Measurements from ENCODE around the gene COPZ1. TPM values are rescaled to one million over a fixed set of nuclear protein-coding genes. Genes with fewer than 3 reads are reported as not detected.

COPZ1 gene
- total RNA-seq, 1 donor from 2014 or later = 130 TPM

DNA sequence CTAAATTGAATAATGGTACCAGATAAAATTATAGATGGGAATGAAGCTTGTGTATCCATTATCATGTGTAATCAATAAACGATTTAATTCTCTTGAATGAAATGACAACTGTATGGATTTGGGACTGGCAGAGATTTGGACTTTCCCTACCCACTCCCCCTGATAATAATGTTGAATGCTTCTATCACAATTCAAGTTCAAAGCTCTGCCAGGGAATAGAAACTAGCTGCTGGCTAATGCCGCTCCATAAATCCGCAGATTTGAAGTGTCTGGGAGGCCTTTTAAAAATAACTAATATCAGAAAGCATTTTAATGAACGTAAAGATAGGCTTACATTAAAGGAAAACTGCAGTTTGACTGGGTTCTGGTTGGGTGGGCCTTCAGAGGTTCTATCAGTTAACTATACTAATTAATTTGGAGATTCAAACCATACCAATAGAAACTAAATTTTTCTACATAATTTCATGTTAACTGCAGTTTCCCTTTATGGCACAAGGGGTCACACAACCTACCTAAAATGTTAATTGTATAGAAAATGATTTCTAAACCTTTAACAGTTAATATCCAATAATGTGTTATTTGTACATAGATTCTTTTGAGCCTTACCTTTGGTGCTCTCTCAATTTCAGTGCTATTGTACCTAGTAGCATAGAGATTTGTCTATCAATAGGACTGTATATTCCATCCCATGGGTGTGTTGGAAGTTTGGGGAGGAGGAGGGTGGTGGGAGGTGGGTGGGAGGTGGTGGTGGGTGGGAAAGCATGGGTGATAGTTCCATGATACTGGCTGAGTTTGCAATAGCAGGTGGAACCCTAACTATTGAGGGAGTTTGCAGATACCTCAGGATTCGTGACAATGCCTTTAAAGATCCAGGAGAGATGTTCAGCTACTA lies 39.5 kb upstream of the COPZ1 start:
- H3K4me1 Mint-ChIP-seq (ENCODE audit: unreplicated experiment) = peaks cover 39% of the 10 kb centered on the region
- no peak for DNase-seq (ENCODE audit: low spot score)
- H3K4me3 Mint-ChIP-seq (ENCODE audit: unreplicated experiment) = peak overlapping the region; percentile 72
- peaks cover 5% of the 10 kb centered on the region for H3K27me3 Mint-ChIP-seq (ENCODE audit: unreplicated experiment)
- H3K27ac Mint-ChIP-seq (ENCODE audit: unreplicated experiment) = peak overlapping the region; percentile 86
- peaks cover 61% of the 10 kb centered on the region for H3K36me3 Mint-ChIP-seq (ENCODE audit: low read depth, unreplicated experiment)
- TF ChIP-seq, protein P1, sequence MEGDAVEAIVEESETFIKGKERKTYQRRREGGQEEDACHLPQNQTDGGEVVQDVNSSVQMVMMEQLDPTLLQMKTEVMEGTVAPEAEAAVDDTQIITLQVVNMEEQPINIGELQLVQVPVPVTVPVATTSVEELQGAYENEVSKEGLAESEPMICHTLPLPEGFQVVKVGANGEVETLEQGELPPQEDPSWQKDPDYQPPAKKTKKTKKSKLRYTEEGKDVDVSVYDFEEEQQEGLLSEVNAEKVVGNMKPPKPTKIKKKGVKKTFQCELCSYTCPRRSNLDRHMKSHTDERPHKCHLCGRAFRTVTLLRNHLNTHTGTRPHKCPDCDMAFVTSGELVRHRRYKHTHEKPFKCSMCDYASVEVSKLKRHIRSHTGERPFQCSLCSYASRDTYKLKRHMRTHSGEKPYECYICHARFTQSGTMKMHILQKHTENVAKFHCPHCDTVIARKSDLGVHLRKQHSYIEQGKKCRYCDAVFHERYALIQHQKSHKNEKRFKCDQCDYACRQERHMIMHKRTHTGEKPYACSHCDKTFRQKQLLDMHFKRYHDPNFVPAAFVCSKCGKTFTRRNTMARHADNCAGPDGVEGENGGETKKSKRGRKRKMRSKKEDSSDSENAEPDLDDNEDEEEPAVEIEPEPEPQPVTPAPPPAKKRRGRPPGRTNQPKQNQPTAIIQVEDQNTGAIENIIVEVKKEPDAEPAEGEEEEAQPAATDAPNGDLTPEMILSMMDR (IDR thresholded peaks at IDR 0.05; ENCODE audit: unreplicated experiment) = peak; percentile 35
- H3K9me3 Mint-ChIP-seq (ENCODE audit: unreplicated experiment) = no peaks in the 10 kb centered on the region

DNA sequence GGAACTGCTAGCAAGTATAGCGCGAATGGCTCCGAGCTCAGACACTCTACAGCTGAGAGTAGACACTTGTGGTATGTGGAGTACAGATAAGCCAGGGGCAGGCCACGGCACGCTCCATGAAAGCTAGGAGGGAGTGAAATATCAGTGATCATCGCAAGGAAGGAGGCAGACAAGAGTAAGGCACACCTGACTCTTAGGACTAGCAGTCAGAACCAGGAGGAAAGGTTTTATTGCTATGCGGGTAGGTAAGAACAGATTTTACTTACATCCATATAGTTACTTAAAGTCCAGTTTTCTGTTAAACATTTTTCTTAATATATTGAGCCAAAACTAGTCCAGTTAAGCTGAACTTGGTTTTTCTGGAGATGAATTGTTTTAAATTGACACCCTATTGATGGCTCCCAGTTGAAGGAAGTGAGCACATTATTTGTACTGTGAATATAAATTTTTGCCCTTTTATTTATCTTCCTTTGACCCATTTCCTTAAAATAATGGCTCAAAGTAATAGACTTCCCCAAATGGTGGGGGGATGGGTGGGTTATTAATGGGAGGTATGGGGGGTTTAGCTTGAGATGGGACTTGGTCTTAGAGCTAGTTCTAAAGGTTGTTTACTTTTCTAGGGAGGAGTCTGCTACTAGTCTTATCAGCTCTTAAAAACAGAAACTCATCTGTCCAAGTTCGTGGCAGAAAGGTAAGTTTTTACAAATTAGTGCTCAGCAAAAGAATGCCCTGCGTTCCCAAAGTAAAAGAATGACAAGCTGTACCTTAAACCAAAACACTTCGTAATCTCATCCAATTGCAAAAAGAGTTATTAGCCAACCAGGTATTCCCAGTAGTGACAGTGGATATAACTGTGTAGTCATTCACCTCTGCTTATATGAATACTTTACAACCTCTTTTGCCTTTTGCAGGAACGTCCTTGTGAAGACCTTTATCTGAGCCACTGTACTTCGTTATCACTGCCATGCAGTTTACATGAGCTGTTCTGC lies 38.6 kb upstream of the COPZ1 start:
- Mint-ChIP-seq H3K27ac (ENCODE audit: unreplicated experiment) (peak overlapping the region; percentile 86), H3K36me3 (ENCODE audit: low read depth, unreplicated experiment) (peaks cover 60% of the 10 kb centered on the region), H3K27me3 (ENCODE audit: unreplicated experiment) (peaks cover 5% of the 10 kb centered on the region), H3K4me1 (ENCODE audit: unreplicated experiment) (peaks cover 38% of the 10 kb centered on the region), H3K9me3 (ENCODE audit: unreplicated experiment) (no peaks in the 10 kb centered on the region), H3K4me3 (ENCODE audit: unreplicated experiment) (peak overlapping the region; percentile 42)
- TF ChIP-seq, protein P1 (IDR thresholded peaks at IDR 0.05; ENCODE audit: unreplicated experiment) = no peak
- no peak for DNase-seq (ENCODE audit: low spot score)

DNA sequence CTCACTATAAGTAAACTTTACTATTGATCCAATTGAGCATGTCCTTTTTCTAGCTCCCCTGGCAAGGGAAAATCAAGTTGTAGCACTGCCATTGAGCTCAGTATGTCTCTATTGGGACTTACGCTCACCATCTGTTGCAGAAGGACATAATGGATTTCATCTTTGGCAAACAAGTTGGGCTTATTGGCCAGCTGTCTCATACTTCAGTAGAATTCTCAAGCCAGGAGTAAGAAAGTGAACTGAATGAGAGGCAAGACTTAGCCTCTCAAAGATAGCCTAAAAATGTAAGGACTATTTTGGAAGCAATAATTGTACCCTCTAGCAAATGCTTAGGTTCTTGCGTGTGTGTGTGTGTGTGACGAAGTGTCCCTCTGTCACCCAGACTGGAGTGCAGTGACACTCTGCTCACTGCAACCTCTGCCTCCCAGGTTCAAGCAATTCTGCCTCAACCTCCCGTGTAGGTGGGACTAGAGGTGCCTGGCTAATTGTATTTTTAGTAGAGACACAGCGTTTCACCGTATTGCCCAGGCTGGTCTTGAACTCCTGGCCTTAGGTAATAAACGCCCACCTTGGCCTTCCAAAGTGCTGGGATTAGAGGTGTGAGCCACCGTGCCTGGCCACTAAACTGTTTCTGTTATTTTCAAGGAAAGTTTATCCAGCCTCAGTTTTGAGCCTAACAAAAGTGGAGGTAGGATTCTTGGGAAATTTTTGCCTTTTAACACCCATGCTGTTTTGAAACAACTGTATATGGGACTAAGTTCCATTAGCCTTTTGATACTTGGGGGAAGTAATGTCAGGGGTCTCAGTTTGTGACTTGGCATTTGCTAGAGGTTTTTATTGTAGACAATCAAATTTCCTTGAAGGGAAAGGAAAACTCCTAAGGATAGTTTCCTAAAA lies 37.4 kb upstream of the COPZ1 start:
- Mint-ChIP-seq H3K27ac (ENCODE audit: unreplicated experiment) (peak overlapping the region; percentile 5), H3K4me1 (ENCODE audit: unreplicated experiment) (peaks cover 26% of the 10 kb centered on the region), H3K27me3 (ENCODE audit: unreplicated experiment) (peaks cover 5% of the 10 kb centered on the region), H3K9me3 (ENCODE audit: unreplicated experiment) (no peaks in the 10 kb centered on the region), H3K4me3 (ENCODE audit: unreplicated experiment) (no peak overlapping the region), H3K36me3 (ENCODE audit: low read depth, unreplicated experiment) (peaks cover 48% of the 10 kb centered on the region)
- no peak for DNase-seq (ENCODE audit: low spot score)
- TF ChIP-seq, protein P1 (IDR thresholded peaks at IDR 0.05; ENCODE audit: unreplicated experiment) = no peak

DNA sequence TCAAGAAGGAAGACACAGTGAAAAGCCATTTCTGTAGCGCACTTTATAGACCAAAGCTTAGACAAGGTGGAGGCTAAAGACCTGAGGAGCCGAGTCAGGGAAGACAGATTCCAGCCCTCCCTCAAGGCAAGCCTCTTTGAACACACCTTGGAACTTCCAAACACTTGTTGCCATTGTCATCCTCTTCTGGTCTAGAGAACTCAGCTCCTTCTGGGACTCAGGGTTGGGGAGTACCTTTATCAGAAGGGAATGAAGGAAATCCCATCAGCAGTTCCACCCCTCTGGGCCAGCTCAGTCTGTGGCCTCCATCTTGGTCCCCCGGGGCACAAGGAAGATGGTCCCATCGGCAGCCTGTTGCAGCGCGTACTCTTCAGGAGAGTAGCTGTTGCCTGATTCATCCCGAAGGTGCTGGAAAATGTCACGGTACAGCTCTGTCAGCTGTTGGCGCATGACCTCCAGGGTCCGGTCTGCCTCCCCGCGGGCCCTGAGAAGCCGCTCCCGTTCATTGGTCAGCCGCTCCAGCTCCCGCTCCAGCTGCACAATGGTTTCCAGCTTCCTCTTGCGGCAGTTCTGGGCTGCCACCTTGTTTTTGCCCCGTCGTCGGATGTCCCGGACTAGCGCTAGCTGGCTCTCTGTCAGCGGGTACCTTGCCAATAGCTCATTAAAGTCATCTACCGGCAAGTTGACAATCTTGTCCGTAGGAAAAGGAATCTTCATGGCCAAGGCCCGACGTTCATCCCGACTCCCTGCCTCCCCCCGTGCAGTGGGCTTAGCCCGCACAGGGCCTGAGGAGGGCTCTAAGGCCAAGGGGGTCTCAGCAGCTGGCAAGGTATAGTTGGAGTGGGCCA lies 32.6 kb upstream of the COPZ1 start:
- TF ChIP-seq, protein P1 (IDR thresholded peaks at IDR 0.05; ENCODE audit: unreplicated experiment) = no peak
- no peak overlapping the region for H3K4me3 Mint-ChIP-seq (ENCODE audit: unreplicated experiment)
- H3K4me1 Mint-ChIP-seq (ENCODE audit: unreplicated experiment) = peaks cover 8% of the 10 kb centered on the region
- H3K9me3 Mint-ChIP-seq (ENCODE audit: unreplicated experiment) = no peaks in the 10 kb centered on the region
- peaks cover 5% of the 10 kb centered on the region for H3K27me3 Mint-ChIP-seq (ENCODE audit: unreplicated experiment)
- no peak overlapping the region for H3K27ac Mint-ChIP-seq (ENCODE audit: unreplicated experiment)
- DNase-seq (ENCODE audit: low spot score) = no peak
- H3K36me3 Mint-ChIP-seq (ENCODE audit: low read depth, unreplicated experiment) = peaks cover 8% of the 10 kb centered on the region
